IPS DF 6.9 (cell line): Measurements from ENCODE around the gene MSRB3.

Experiments used
- DNase-seq: peaks from one replicate; pipeline ENCODE4 v3.0.0-alpha.2; 2013; ENCODE audit warnings: low read depth, low spot score
- H3K27ac ChIP-seq: one replicate; pipeline ENCODE4 v1.5.1; 2013; ENCODE audit warnings: low read length, control low read depth
- H3K27me3 ChIP-seq: 2 replicates; pipeline ENCODE4 v1.6.1; 2013; ENCODE audit warnings: mild to moderate bottlenecking, low read length; ENCODE audit not compliant: control insufficient read depth, insufficient read depth
- H3K36me3 ChIP-seq: 2 replicates; pipeline ENCODE4 v1.6.1; 2013; ENCODE audit warnings: low read length; ENCODE audit not compliant: control insufficient read depth, insufficient read depth
- H3K4me1 ChIP-seq: 2 replicates; pipeline ENCODE4 v1.6.1; 2013; ENCODE audit warnings: low read length; ENCODE audit not compliant: control insufficient read depth, insufficient read depth
- H3K4me3 ChIP-seq: 2 replicates; pipeline ENCODE4 v1.5.1; 2013; ENCODE audit warnings: mild to moderate bottlenecking, low read length
- H3K9me3 ChIP-seq: 2 replicates; pipeline ENCODE4 v1.6.1; 2013; ENCODE audit warnings: low read length, inconsistent platforms; ENCODE audit not compliant: control insufficient read depth, insufficient read depth
- WGBS: extraction: QIAGEN DNeasy Blood & Tissue Kit; methylation state at CpG from one replicate; pipeline ENCODE4 v1.1.7; 2013; ENCODE audit warnings: mixed read lengths, missing lambda C conversion rate; ENCODE audit not compliant: insufficient read length, insufficient coverage; 5-methylcytosine and 5-hydroxymethylcytosine counted together

The MSRB3 gene

DNA sequence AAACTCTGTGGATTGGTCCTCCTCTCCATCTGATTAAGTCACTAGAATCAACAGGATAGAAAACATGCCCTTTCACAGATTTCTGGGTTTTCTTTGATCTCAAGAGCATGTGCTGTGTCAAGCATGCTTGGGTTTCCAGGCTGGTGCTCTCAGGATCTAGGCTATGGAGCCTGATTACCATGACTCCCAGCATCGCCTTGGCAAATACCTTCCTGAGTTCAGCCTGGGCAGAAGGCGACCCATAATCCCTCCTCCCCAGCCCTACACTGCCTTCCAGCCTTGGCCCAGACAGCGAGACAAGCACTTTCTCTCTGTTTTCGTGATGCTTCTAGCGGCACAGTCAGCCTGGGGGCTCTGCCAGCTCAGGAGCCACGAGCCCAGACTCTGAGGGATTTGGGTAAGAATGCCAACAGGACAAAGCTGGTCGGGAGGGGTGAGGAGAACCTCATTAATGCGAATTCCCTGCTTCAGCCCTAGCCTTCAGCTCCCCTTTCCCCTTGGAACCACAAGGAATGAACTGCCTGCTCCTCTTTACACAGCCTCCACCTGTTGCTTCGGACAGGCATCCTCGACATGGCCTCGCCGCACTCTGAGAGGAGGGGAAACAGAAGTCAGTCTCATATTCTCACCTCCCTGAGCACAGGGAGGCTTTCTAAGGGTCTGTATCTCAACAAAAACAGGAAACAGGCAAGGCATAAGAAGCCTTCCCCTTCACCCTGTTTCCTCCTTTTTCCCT is 227.1 kb downstream of the MSRB3 start:
- H3K4me3 ChIP-seq, result no peak overlapping the region
- no CpG with 5 or more reads among the region's 12 CpGs for WGBS
- no peaks in the 10 kb centered on the region for H3K27me3 ChIP-seq
- no peaks in the 10 kb centered on the region for H3K9me3 ChIP-seq
- H3K27ac ChIP-seq, result no peak overlapping the region
- H3K36me3 ChIP-seq, result no peaks in the 10 kb centered on the region
- no peak for DNase-seq
- H3K4me1 ChIP-seq, result no peaks in the 10 kb centered on the region; the same call in 1 of the 2 replicates

DNA sequence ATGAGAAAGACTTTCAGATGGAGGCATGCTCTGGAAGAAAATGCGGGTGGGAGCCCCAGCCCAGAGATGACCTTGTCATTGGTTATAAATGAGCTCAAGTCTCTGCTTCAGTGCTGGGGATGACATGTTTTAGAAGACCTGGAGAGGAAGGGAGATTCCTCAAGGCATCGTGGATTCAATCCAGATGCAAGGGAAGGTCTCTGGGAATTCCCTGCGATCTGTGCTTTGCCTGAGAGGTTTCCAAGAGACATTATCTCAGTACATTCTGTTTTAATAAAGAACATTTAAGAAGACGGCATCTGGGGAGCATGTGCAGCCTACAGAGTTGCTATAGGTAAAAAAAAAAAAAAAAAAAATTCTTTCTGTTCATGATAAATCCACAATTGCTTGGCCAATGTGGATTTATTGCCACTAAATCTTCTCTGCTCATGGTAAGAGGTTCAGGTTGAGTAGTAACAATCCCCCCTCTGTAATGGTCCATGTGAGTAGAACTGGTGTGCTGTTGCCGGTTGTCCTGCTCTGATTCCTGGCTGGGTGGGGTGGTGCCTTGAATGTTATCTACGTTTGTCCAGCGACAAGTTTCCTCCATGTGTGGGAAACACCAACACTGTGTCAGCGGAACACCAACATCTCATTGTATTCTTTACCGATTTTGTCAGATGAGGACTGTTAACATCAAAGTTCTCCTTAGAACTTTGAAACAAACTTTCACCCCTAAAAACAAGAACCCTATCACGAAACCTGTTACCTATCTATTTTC is 230.0 kb downstream of the MSRB3 start:
- no peaks in the 10 kb centered on the region for H3K9me3 ChIP-seq
- WGBS, result no CpG with 5 or more reads among the region's 10 CpGs
- no peak overlapping the region for H3K4me3 ChIP-seq
- no peak for DNase-seq
- no peak overlapping the region for H3K27ac ChIP-seq
- peaks cover 2% of the 10 kb centered on the region; the same call in 1 of the 2 replicates for H3K4me1 ChIP-seq
- H3K27me3 ChIP-seq, result no peaks in the 10 kb centered on the region
- H3K36me3 ChIP-seq, result no peaks in the 10 kb centered on the region

DNA sequence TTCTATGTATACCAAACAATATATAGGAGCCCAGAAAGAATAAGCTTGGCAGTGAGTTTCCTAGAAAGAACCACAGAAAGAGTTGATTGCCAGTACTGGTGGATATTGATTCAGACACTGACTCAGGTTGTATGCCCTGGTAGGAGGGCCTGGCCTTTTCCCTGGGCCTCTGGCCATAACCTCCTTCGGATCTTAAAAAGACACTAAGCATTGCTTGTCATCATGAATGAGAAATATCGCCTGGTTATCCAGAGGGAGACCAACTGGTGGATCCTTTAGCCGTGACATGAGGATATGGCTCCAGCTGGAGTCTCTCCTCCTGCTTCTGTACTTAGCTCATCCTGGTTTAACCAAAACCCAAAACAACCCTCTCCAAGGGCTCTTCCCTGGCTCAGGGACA is 231.5 kb downstream of the MSRB3 start:
- peaks cover 2% of the 10 kb centered on the region; the same call in 1 of the 2 replicates for H3K4me1 ChIP-seq
- no peak overlapping the region for H3K4me3 ChIP-seq
- no peaks in the 10 kb centered on the region for H3K27me3 ChIP-seq
- no peak for DNase-seq
- no CpG with 5 or more reads among the region's 3 CpGs for WGBS
- no peak overlapping the region for H3K27ac ChIP-seq
- no peaks in the 10 kb centered on the region for H3K36me3 ChIP-seq
- no peaks in the 10 kb centered on the region for H3K9me3 ChIP-seq

DNA sequence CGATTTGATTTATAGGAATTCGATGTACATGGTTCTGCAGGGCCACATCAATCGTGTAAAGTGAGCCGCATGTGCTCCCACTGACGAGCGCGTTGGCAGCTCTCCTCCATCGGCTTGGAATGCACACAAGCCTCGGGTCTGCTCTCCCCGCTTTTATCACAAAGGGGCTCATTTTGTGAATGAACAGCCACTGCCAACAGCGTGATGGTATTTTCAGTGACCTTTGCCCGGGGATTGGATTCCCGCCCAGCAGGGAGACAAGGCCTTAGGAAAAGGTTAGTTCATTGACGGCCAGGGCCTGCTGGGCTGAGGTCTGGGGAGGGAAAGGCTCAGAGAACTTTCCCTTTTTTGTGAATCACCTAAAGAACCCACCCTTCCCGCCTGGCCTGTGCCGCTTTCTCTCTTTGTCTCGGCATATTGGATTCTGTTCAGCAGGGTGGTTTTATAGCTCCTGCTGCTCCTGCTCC is 232.1 kb downstream of the MSRB3 start:
- H3K27me3 ChIP-seq, result no peaks in the 10 kb centered on the region
- no peaks in the 10 kb centered on the region for H3K9me3 ChIP-seq
- DNase-seq, result peak; percentile 57
- no CpG with 5 or more reads among the region's 17 CpGs for WGBS
- no peak overlapping the region for H3K27ac ChIP-seq
- H3K4me3 ChIP-seq, result no peak overlapping the region
- peaks cover 2% of the 10 kb centered on the region; the same call in 1 of the 2 replicates for H3K4me1 ChIP-seq
- H3K36me3 ChIP-seq, result no peaks in the 10 kb centered on the region

DNA sequence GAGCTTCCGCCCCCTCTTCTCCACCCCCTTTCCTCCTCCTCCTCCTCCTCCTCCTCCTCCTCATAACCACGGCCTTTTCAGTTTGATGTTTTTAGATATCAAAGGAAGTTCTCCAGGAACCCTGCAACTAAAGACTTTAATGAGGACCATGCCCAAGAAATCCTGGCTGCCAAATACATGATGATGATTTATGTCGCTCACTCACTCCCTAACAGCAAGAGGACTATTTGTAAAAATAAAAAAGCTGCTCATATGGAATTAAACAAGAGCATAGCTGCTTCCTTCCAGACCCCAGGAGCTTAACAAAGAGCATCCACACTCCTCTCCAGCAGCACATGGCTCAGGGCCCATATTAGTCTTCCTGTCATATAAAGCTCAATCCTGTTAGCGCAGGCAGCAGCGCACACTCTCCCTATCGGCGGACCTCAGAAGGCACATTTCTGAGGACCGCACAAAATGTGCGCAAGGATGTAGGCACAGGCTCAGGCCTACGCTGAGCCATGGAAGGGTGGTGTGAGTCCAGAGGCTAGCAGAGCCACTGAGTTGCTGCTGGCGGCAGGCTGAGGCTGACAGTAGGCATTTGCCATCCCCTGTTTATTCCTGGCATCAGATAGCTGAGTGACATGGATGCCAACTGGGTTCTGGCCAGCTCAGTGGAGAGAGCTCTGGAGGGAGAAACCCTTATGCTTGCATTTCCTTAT is 232.8 kb downstream of the MSRB3 start:
- Histone ChIP-seq H3K36me3 (no peaks in the 10 kb centered on the region), H3K4me1 (peaks cover 2% of the 10 kb centered on the region; the same call in 1 of the 2 replicates), H3K27me3 (no peaks in the 10 kb centered on the region), H3K27ac (no peak overlapping the region), H3K9me3 (no peaks in the 10 kb centered on the region), H3K4me3 (no peak overlapping the region)
- no CpG with 5 or more reads among the region's 11 CpGs for WGBS
- no peak for DNase-seq

DNA sequence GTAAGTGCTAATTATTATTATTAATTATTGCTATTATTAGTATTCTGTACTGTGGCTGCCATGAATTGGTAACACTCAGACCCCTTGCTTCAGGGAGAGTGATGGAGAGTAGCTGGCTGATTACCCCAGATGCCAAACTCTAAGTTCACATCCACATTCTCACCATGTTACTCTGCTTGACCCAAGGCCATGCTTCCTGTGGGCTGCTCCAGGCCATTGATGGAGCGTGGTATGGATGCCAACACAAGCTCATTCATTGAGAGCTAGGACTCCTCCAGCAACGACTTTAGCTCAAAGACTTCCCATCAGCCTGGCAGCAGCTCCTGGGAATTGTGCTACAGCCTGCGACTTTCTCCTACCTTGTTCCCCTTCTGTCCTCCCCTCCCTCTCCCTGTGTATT is 233.4 kb downstream of the MSRB3 start:
- Histone ChIP-seq H3K27ac (no peak overlapping the region), H3K9me3 (no peaks in the 10 kb centered on the region), H3K4me3 (no peak overlapping the region), H3K36me3 (no peaks in the 10 kb centered on the region), H3K27me3 (no peaks in the 10 kb centered on the region), H3K4me1 (peaks cover 2% of the 10 kb centered on the region; the same call in 1 of the 2 replicates)
- no CpG with 5 or more reads among the region's 3 CpGs for WGBS
- no peak for DNase-seq
